KMS-11 (cell line): Measurements from ENCODE around the gene LXN.

Experiments
- H2AFZ ChIP-seq: fragments of 200-600 bp; sonication (generic); 2 replicates; pipeline ENCODE4 v1.6.1; 2016; ENCODE audit warnings: antibody characterized with exemption, mixed run types, low read depth
- H3K27ac ChIP-seq: fragments of 200-600 bp; sonication (generic); 2 replicates; pipeline ENCODE4 v1.6.1; 2016; ENCODE audit warnings: mild to moderate bottlenecking, mixed run types
- H3K27me3 ChIP-seq: fragments of 200-600 bp; sonication (generic); 2 replicates; pipeline ENCODE4 v1.6.1; 2017; ENCODE audit warnings: mild to moderate bottlenecking, low read depth, mixed run types, moderate library complexity; ENCODE audit not compliant: insufficient read depth
- H3K36me3 ChIP-seq: fragments of 200-600 bp; sonication (generic); 2 replicates; pipeline ENCODE4 v1.6.1; 2017; ENCODE audit warnings: mild to moderate bottlenecking, mixed run types; ENCODE audit not compliant: insufficient read depth
- H3K4me1 ChIP-seq: fragments of 200-600 bp; sonication (generic); 2 replicates; pipeline ENCODE4 v1.6.1; 2016; ENCODE audit warnings: mild to moderate bottlenecking, low read depth, mixed run types; ENCODE audit not compliant: poor library complexity, severe bottlenecking
- H3K4me2 ChIP-seq: fragments of 200-600 bp; sonication (generic); 2 replicates; pipeline ENCODE4 v1.7.0; 2016; ENCODE audit warnings: mild to moderate bottlenecking, mixed run types
- H3K4me3 ChIP-seq: fragments of 200-600 bp; sonication (generic); IDR thresholded peaks from 2 replicates; pipeline ENCODE4 v1.6.1; 2017; ENCODE audit warnings: low read depth, low read length, mixed read lengths; ENCODE audit not compliant: insufficient read depth
- H3K79me2 ChIP-seq: fragments of 200-600 bp; sonication (generic); 2 replicates; pipeline ENCODE4 v1.6.1; 2016; ENCODE audit warnings: low read depth, mixed run types; ENCODE audit not compliant: insufficient read depth
- H3K9ac ChIP-seq: fragments of 200-600 bp; sonication (generic); 2 replicates; pipeline ENCODE4 v1.6.1; 2016; ENCODE audit warnings: mild to moderate bottlenecking, mixed run types
- H4K20me1 ChIP-seq: fragments of 200-600 bp; sonication (generic); 2 replicates; pipeline ENCODE4 v1.6.1; 2016; ENCODE audit warnings: mild to moderate bottlenecking, mixed run types; ENCODE audit not compliant: insufficient read depth
- CTCF ChIP-seq: fragments of 200-600 bp; sonication (generic); conservative IDR thresholded peaks from 2 replicates; pipeline ENCODE4 v1.6.1; 2017; ENCODE audit warnings: low read depth, mild to moderate bottlenecking, antibody characterized with exemption, low read length, moderate library complexity, mixed read lengths

Gene LXN

DNA sequence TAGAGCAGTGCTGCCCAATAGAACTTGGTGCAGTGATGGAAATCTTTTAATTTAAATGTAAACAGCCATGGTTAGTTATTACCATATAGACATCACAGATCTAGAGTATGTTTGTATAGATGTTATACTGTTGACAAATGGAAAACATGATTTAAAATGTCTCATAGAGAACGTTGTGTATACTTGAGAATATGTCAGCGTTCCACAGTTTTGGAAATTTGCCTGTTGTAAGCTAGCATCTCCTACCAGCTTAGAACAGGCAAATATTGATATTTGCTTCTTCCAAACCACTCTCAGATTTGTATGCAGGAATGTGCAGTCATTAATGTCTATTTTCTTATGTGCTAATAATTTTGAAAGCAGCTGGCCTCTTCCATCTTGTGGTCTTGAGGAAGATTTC is 8.4 kb upstream of the LXN start:
- Histone ChIP-seq H3K4me2 (no peak overlapping the region), H3K4me3 (no peak overlapping the region), H3K27me3 (no peaks in the 10 kb centered on the region), H3K27ac (no peak overlapping the region), H3K79me2 (no peaks in the 10 kb centered on the region), H3K9ac (no peak overlapping the region), H3K36me3 (no peaks in the 10 kb centered on the region; the same call in 1 of the 2 replicates), H3K4me1 (no peaks in the 10 kb centered on the region), H2AFZ (no peak overlapping the region), H4K20me1 (no peaks in the 10 kb centered on the region)
- TF ChIP-seq CTCF = no peak

GRCh38 chr3:158679547-158680000 is 7.1 kb upstream of the LXN start:
- H3K9ac ChIP-seq = no peak overlapping the region
- H3K4me3 ChIP-seq = no peak overlapping the region
- no peaks in the 10 kb centered on the region; the same call in 1 of the 2 replicates for H3K36me3 ChIP-seq
- TF ChIP-seq CTCF = no peak
- no peak overlapping the region for H3K27ac ChIP-seq
- no peaks in the 10 kb centered on the region for H3K4me1 ChIP-seq
- H3K79me2 ChIP-seq = no peaks in the 10 kb centered on the region
- H4K20me1 ChIP-seq = no peaks in the 10 kb centered on the region
- H2AFZ ChIP-seq = no peak overlapping the region
- H3K27me3 ChIP-seq = no peaks in the 10 kb centered on the region
- no peak overlapping the region for H3K4me2 ChIP-seq

DNA sequence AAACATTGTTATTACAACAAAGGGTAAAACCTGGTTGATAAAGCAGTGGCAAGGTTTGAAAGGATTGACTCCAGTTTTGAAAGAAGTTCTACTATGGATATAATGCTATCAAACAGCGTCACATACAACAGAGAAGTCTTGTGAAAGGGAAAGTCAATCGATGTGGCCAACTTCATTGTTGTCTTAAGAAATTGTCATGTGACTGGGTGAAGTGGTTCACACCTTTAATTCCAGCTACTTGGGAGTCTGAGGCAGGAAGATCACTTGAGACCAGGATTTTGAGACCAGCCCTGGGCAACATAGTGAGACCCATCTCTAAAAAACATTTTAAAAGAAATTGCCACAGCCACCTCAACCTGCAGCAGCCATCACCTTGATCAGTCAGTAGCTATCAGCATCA is 6.2 kb upstream of the LXN start:
- Histone ChIP-seq H3K9ac (no peak overlapping the region), H3K36me3 (no peaks in the 10 kb centered on the region; the same call in 1 of the 2 replicates), H3K79me2 (no peaks in the 10 kb centered on the region), H2AFZ (no peak overlapping the region), H3K4me2 (no peak overlapping the region), H3K4me1 (no peaks in the 10 kb centered on the region), H3K4me3 (no peak overlapping the region), H3K27ac (no peak overlapping the region), H4K20me1 (no peaks in the 10 kb centered on the region), H3K27me3 (no peaks in the 10 kb centered on the region)
- TF ChIP-seq CTCF = no peak

DNA sequence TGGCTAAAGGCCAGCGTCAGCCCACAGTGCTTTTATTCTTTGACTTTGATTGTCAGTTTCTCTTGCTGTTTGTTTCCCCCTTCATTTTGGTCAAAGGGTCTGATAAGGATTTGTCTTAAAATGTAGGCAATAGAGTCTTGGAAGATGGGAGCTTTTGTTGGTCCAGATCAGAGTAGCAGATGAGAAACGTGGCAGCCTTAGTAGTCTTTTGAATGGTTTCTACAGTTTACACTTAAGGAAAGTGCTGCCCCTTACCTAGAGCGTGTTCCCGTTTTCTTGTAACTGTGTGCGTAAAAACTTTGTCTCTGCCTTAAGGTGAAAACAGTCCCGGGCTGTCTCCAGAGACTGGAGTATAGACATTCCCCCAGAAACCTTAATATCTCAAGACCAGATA is 630 bp downstream of the LXN start:
- Histone ChIP-seq H2AFZ (no peak overlapping the region), H4K20me1 (no peaks in the 10 kb centered on the region), H3K27me3 (no peaks in the 10 kb centered on the region), H3K4me2 (no peak overlapping the region), H3K4me3 (no peak overlapping the region), H3K79me2 (no peaks in the 10 kb centered on the region), H3K36me3 (no peaks in the 10 kb centered on the region), H3K9ac (no peak overlapping the region), H3K4me1 (no peaks in the 10 kb centered on the region), H3K27ac (no peak overlapping the region)
- no peak for TF ChIP-seq CTCF
